HG02678 (cell line): ENCODE measurements around the gene DDX39B.
"Not testable (repeated sequence)": the region's sequence is repeated elsewhere in the genome, so short reads cannot be mapped to it uniquely, and the experiment has no call there.

Experiments
- ATAC-seq: cut with Tn5 transposase; IDR thresholded peaks from one replicate; pipeline ENCODE4 v1.9.1; 2021; ENCODE audit warnings: mild to moderate bottlenecking, moderate library complexity; ENCODE audit not compliant: unreplicated experiment

Gene DDX39B

DNA sequence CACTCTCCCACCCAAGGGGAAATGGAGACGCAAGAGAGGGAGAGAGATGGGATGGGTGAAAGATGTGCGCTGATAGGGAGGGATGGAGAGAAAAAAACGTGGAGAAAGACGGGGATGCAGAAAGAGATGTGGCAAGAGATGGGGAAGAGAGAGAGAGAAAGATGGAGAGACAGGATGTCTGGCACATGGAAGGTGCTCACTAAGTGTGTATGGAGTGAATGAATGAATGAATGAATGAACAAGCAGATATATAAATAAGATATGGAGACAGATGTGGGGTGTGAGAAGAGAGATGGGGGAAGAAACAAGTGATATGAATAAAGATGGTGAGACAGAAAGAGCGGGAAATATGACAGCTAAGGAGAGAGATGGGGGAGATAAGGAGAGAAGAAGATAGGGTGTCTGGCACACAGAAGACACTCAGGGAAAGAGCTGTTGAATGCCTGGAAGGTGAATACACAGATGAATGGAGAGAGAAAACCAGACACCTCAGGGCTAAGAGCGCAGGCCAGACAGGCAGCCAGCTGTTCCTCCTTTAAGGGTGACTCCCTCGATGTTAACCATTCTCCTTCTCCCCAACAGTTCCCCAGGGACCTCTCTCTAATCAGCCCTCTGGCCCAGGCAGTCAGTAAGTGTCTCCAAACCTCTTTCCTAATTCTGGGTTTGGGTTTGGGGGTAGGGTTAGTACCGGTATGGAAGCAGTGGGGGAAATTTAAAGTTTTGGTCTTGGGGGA is 34.3 kb upstream of the DDX39B start:
- ATAC-seq: no peak

DNA sequence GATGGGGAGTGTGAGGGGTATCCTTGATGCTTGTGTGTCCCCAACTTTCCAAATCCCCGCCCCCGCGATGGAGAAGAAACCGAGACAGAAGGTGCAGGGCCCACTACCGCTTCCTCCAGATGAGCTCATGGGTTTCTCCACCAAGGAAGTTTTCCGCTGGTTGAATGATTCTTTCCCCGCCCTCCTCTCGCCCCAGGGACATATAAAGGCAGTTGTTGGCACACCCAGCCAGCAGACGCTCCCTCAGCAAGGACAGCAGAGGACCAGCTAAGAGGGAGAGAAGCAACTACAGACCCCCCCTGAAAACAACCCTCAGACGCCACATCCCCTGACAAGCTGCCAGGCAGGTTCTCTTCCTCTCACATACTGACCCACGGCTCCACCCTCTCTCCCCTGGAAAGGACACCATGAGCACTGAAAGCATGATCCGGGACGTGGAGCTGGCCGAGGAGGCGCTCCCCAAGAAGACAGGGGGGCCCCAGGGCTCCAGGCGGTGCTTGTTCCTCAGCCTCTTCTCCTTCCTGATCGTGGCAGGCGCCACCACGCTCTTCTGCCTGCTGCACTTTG is 33.6 kb upstream of the DDX39B start, which contains the start of gene TNF:
TSS of gene TNF (plus strand) at position 231 of the 567 bp plus-strand sequence. CDS start at position 408, 177 bp downstream.
- no peak for ATAC-seq

DNA sequence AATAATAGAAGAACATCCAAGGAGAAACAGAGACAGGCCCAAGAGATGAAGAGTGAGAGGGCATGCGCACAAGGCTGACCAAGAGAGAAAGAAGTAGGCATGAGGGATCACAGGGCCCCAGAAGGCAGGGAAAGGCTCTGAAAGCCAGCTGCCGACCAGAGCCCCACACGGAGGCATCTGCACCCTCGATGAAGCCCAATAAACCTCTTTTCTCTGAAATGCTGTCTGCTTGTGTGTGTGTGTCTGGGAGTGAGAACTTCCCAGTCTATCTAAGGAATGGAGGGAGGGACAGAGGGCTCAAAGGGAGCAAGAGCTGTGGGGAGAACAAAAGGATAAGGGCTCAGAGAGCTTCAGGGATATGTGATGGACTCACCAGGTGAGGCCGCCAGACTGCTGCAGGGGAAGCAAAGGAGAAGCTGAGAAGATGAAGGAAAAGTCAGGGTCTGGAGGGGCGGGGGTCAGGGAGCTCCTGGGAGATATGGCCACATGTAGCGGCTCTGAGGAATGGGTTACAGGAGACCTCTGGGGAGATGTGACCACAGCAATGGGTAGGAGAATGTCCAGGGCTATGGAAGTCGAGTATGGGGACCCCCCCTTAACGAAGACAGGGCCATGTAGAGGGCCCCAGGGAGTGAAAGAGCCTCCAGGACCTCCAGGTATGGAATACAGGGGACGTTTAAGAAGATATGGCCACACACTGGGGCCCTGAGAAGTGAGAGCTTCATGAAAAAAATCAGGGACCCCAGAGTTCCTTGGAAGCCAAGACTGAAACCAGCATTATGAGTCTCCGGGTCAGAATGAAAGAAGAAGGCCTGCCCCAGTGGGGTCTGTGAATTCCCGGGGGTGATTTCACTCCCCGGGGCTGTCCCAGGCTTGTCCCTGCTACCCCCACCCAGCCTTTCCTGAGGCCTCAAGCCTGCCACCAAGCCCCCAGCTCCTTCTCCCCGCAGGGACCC is 32.6 kb upstream of the DDX39B start:
- ATAC-seq: no peak

DNA sequence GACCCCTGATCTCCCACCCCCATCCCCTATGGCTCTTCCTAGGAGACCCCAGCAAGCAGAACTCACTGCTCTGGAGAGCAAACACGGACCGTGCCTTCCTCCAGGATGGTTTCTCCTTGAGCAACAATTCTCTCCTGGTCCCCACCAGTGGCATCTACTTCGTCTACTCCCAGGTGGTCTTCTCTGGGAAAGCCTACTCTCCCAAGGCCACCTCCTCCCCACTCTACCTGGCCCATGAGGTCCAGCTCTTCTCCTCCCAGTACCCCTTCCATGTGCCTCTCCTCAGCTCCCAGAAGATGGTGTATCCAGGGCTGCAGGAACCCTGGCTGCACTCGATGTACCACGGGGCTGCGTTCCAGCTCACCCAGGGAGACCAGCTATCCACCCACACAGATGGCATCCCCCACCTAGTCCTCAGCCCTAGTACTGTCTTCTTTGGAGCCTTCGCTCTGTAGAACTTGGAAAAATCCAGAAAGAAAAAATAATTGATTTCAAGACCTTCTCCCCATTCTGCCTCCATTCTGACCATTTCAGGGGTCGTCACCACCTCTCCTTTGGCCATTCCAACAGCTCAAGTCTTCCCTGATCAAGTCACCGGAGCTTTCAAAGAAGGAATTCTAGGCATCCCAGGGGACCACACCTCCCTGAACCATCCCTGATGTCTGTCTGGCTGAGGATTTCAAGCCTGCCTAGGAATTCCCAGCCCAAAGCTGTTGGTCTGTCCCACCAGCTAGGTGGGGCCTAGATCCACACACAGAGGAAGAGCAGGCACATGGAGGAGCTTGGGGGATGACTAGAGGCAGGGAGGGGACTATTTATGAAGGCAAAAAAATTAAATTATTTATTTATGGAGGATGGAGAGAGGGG is 31.7 kb upstream of the DDX39B start:
- ATAC-seq: no peak

DNA sequence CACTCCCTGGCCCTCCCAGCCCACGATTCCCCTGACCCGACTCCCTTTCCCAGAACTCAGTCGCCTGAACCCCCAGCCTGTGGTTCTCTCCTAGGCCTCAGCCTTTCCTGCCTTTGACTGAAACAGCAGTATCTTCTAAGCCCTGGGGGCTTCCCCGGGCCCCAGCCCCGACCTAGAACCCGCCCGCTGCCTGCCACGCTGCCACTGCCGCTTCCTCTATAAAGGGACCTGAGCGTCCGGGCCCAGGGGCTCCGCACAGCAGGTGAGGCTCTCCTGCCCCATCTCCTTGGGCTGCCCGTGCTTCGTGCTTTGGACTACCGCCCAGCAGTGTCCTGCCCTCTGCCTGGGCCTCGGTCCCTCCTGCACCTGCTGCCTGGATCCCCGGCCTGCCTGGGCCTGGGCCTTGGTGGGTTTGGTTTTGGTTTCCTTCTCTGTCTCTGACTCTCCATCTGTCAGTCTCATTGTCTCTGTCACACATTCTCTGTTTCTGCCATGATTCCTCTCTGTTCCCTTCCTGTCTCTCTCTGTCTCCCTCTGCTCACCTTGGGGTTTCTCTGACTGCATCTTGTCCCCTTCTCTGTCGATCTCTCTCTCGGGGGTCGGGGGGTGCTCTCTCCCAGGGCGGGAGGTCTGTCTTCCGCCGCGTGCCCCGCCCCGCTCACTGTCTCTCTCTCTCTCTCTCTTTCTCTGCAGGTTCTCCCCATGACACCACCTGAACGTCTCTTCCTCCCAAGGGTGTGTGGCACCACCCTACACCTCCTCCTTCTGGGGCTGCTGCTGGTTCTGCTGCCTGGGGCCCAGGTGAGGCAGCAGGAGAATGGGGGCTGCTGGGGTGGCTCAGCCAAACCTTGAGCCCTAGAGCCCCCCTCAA is 30.5 kb upstream of the DDX39B start, which contains the start of gene LTA:
TSS of gene LTA (plus strand) at position 249 of the 871 bp plus-strand sequence. CDS start at position 703, 454 bp downstream.
- no peak for ATAC-seq

DNA sequence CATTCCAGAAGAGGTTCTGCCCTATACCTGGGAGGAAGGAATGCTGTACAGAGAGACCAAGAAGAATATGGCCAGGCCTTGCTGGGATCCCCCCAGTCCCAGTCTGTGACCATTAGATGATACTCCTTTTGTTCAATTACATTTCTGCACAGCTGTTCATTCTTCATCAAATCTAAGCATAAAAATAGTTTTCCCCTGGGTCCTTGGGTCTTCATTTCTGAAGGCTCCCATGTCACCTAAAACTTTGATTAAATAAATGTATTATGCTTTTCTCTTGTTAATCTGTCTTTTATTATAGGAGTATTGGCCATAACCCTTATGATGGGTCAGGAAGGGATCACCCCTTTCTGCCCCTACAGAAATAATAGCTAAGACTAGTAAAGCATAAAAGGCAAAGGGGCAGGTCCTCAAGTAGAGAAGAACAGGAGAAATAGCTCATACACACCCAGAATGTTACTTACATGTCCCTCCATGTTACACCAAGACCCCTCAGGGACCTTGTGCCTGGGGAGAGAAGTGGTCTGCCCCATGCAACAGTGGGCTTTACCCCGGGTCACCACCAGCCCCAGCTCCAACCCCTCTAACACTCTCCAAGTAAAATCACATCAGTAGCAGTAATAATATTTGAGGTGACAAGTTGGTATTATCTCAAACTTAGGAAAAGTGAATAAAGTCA is 28.2 kb upstream of the DDX39B start:
- no peak for ATAC-seq

DNA sequence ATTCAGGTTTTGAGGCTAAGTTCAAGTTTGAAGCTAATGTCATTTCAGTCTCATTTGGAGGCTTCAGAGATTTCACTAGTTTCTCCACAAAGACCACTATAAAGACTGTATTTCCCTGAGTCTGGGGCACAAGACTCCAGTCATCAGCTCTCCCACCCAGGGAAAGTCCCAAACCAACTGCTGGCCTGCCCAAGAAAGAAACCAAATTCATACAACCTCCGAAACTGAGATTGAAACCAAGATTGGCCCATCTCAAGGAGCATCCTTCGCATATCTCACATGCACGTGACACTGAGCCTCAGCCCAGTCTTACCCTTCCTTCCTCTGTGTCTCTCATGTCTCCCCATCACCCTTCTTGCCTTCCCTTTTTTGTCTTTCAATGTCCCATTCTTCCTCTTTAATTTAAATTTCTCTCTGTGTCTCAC is 26.7 kb upstream of the DDX39B start:
- peak; percentile 73 for ATAC-seq

DNA sequence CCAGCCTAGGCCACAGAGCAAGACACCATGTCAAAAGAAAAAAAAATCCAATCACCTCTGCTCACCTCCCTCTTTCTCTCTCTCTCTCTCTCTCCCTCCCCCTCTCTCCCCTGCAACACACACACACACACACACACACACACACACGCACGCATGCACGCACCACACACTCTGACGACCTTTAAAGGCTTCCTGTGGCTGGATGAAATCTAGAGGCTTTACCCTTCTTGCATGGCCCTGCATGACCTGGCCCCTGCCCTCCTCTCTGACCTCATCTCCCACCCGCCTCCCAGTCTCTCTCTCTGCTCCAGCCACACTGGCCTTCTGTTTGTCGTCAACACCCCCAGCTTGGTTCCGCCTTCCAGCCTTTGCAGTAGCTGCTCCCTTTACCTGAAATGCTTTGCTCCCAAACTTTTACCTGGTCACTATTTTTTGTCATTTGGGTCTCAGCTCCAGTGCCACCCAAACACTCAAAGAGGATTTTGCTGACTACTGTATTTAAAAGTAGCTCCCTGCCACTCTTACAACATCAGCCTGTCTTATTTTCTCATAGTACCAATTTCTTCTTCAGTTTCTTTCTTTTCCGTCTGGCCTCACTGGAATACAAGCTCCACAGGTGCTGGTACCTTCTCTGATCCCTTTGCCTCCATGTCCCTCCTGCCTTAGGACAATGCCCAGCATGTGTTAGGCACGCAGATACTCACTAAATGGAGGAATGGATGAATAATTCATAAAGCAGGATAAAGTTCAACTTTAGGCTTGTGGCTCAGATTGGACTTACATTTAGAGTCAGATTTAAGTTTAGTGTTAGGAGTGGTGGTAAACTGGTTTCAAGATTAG is 25.9 kb upstream of the DDX39B start:
- ATAC-seq: no peak

DNA sequence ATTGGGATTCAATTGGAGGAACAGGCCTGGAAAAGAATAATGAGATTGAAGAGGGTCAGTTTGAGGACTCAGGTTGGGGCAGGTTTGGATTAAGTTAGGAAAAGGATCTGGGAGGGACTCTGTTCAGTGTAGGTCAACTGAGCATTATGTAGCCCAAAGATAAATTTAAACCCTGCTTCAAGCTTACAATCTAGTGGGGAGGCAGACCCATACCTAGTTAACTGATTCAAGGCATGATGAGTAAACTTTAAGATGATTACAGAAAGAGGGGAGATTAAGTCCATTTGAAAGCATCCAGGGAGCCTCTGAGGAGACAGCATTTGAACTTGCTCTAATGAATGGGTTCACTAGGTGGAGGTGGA is 18.9 kb upstream of the DDX39B start:
- ATAC-seq: no peak

DNA sequence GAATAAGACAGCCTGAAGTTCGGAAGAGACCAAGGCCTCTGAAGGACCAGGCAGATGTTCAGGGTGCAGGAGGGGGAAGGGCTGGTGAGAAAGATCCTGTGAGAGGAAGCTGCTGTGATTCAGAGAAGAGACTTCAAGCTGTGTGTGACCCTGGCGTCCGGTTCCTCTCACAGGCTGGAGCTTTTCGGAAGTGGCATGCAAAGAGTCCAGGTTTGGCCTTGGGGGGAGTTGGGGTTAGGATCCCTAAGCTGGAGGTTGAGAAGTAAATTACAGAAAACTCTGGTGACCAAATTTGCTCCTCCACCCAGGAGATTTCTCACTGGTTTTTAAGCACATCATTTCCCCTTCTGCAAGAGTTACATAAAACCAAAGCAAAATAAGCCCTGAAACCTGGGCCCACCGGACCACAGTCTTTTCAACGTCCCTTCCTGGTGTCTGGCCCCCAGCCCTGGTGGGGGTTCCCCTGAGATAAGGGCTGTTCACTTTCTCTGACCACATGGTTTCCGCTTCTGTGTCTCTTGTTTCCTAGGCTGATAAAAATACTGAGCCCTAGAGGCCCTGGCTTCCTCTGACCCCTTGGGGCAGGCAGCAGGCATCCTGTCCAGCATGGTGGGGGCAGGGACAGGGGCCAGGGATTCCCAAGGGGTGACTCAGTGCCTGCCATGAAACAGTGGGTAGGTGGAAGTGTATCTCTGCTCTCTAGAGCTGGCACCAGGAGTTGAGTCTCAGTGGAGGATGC is 18.3 kb upstream of the DDX39B start:
- ATAC-seq: peak; percentile 70

DNA sequence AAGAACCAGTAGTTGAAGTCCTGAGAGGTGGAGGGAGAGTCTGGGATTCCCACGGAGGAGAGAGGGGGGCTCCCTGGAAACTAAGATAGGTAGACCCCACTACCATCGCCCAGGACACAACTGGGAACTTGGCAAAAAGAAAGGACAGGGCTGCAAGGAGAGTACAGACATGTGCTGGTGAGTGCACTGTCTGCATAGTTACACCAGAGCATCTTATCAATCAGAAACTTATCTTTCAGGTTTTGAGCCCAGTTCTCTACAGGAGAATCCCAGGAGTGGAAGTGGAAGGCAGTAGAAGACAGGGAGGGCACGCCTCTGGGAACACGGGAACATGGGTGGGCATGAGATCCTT is 17.8 kb upstream of the DDX39B start:
- no peak for ATAC-seq

DNA sequence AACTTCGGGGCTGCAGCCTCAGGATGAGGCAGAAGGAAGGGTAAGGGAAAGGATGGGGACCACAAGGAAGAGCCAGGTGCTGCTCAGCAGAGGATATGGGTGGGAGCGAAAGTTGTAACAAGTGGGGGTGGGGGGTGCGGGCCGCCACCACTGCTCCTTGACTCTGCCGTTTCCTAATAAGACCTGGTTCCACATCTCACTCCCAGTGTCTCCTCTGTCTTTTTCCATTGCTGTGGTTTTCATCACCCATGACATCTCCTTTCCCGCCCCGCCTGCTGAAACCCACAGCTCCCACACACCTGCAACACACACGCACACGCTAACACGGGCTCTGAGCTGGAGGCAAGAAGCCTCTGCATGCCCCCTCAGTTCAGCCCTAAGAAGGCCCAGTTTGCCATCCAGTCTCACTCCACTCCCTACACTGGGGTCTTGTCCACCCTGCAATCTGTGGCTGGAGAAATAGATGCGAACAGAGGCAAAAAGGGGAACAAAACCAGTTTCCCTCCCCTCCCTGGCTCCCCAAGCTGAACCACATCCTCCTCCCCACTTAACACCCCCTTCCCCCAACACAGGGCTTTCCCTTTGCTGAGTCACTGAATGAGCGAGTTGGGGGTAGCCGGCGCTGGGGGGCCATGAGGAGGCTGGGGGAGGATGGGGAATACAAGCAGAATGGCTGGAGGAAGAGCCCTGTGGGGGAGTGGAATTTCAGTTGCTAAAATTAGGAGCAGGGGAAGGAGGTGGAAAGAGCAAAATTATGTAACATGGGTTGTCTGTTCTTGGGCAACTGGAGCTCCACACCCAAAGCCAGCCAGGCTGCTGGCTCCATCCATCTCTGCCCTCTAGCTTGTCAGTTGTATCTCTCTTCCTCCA is 17.1 kb upstream of the DDX39B start:
- ATAC-seq: no peak

DNA sequence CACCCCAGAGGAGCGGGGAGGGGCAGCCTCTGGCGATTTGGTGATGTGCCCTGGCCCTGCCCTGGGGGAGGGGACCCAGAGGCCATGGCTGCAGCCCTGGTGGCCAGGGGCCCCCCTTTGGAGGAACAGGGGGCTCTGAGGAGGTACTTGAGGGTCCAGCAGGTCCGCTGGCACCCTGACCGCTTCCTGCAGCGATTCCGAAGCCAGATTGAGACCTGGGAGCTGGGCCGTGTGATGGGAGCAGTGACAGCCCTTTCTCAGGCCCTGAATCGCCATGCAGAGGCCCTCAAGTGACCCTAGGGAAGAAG is 16.5 kb upstream of the DDX39B start:
- ATAC-seq: no peak

DNA sequence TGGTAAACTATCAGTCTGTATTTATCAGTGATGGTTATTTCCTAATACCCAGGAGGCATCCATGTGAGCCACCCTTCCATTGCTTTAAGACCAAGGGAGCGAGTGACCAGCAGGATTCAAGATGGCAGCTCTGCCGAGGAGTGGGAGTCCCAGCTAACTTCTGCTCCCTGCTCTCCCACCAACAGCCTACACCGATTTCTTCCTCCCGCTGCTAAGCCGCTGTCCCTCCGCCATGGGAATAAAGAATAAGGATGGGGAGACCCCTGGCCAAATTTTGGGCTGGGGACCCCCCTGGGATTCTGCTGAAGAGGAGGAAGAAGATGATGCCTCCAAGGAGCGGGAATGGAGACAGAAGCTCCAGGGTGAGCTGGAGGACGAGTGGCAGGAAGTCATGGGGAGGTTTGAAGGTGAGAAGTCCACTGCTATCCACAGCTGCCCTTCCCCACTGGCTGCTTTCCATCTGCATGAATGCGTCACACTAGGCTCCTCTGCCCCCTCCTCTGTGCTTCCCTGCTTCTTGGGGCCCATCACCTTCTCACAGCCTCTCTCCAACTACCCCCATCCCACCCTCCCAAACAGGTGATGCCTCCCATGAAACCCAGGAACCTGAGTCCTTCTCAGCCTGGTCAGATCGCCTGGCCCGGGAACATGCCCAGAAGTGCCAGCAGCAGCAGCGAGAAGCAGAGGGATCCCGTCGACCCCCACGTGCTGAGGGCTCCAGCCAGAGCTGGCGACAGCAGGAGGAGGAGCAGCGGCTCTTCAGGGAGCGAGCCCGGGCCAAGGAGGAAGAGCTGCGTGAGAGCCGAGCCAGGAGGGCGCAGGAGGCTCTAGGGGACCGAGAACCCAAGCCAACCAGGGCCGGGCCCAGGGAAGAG is 15.9 kb upstream of the DDX39B start:
- ATAC-seq: no peak

DNA sequence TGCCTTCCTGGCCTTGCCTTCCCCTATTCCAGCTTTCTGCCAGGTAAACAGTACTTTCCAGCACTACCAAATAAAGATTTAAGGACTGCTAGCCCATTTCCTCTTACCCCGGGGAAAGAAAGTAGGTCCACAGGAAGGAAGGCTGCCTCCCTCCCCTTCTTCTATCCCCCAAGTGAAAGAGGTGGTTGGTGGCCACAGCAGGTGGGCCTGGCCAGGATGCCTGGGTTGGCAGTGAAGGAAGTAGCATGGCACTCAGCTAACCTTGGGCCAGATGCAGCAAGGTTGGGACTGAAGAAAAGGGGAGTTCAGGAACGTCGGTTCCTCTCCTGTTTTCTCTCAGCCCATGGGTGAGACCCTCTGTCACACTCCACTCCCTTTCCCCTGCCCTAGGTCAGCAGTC is 14.5 kb upstream of the DDX39B start:
- ATAC-seq: no peak

DNA sequence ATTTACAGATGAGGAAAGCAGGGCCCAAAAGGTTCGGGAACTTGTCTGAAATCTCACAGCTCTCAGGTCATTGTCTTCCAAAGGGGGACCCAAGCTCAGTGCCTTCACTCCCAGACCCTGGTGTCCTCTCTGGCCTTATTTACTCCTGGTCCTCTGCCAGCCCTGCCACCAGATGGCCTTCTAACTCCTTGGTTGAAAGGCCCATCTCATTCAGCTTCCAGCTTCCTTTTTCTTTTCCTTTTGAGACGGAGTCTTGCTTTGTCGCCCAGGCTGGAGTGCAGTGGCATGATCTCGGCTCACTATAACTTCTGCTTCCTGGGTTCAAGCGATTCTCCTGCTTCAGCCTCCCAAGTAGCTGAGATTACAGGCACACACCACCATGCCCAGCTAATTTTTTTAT is 9.6 kb upstream of the DDX39B start:
- not testable (repeated sequence) for ATAC-seq
